CD8-positive, alpha-beta memory T cell (primary cell): ENCODE measurements around the gene ME3. TPM values are rescaled to one million over a fixed set of nuclear protein-coding genes. Genes with fewer than 3 reads are reported as not detected.

Source experiments
- CTCF ChIA-PET: fragments of 350-600 bp; sonication (Branson Sonifier 250); formaldehyde crosslinking; loops from one replicate; lab custom pipeline; 2021; ENCODE audit warnings: antibody characterized with exemption; lab: Charles Lee
- POLR2A ChIA-PET: fragments of 350-600 bp; sonication (Branson Sonifier 250); formaldehyde crosslinking; loops from one replicate; lab custom pipeline; 2021; ENCODE audit warnings: antibody characterized with exemption; lab: Charles Lee
- DNase-seq, 5 donors: peaks; one replicate each; pipeline versions ENCODE4 v3.0.0 to v3.0.0-alpha.2; 2020 to 2022; ENCODE audit warnings: mixed read lengths in 1 of 5
- H3K27ac ChIP-seq: one replicate; pipeline ENCODE4 v1.7.0; 2013; ENCODE audit warnings: low read depth, mild to moderate bottlenecking, low read length, moderate library complexity
- H3K27me3 ChIP-seq: 2 replicates; pipeline ENCODE4 v1.7.0; 2013; ENCODE audit warnings: low read length, mild to moderate bottlenecking; ENCODE audit not compliant: insufficient read depth, poor library complexity, severe bottlenecking
- H3K36me3 ChIP-seq: 2 replicates; pipeline ENCODE4 v1.7.0; 2013; ENCODE audit warnings: mild to moderate bottlenecking, low read length, moderate library complexity; ENCODE audit not compliant: insufficient read depth
- H3K4me1 ChIP-seq: 2 replicates; pipeline ENCODE4 v1.7.0; 2013; ENCODE audit warnings: mild to moderate bottlenecking, low read length, moderate library complexity; ENCODE audit not compliant: insufficient read depth
- H3K4me3 ChIP-seq: 2 replicates; pipeline ENCODE4 v1.7.0; 2013; ENCODE audit warnings: mild to moderate bottlenecking, low read length
- H3K9me3 ChIP-seq: 2 replicates; pipeline ENCODE4 v1.7.0; 2013; ENCODE audit warnings: mild to moderate bottlenecking, low read length
- H3K27ac Mint-ChIP-seq, 8 donors: one replicate each; pipeline ENCODE4 v1.8.0; 2020 to 2021; ENCODE audit warnings: mixed read lengths in 8 of 8, mild to moderate bottlenecking in 6 of 8, inconsistent platforms in 3 of 8, moderate library complexity in 3 of 8
- H3K27me3 Mint-ChIP-seq, 2 donors: one replicate each; pipeline ENCODE4 v1.8.0; 2020 to 2021; ENCODE audit warnings: mixed read lengths in 2 of 2, mild to moderate bottlenecking in 1 of 2, moderate library complexity in 1 of 2
- H3K36me3 Mint-ChIP-seq, 3 donors: one replicate each; pipeline ENCODE4 v1.8.0; 2020 to 2021; ENCODE audit warnings: mixed read lengths in 3 of 3, inconsistent platforms in 1 of 3, mild to moderate bottlenecking in 1 of 3
- H3K4me1 Mint-ChIP-seq, 3 donors: one replicate each; pipeline ENCODE4 v1.8.0; 2020 to 2021; ENCODE audit warnings: mixed read lengths in 3 of 3, inconsistent platforms in 1 of 3, mild to moderate bottlenecking in 1 of 3
- H3K4me3 Mint-ChIP-seq, 7 donors: one replicate each; pipeline ENCODE4 v1.8.0; 2020 to 2021; ENCODE audit warnings: mixed read lengths in 7 of 7, mild to moderate bottlenecking in 6 of 7, moderate library complexity in 4 of 7, inconsistent platforms in 2 of 7
- H3K9me3 Mint-ChIP-seq, 5 donors: one replicate each; pipeline ENCODE4 v1.8.0; 2020 to 2022; ENCODE audit warnings: mixed read lengths in 5 of 5, mild to moderate bottlenecking in 3 of 5, moderate library complexity in 2 of 5, inconsistent platforms in 1 of 5
- polyA plus RNA-seq: library from polyadenylated mRNA; unstranded; fragments of 300-500 nt; fragmentation: Illumina TruSeq; gene quantifications from one replicate; pipeline ENCODE4 v1.2.3, GENCODE V29; 2021
- total RNA-seq, 2 experiments: library from RNA; stranded (reverse); gene quantifications; one replicate each; pipeline ENCODE4 v1.2.3, GENCODE V29; 2021

Gene ME3
- total and polyA plus RNA-seq, 3 experiments from 2014 or later = 1.0 to 1.3 TPM; not detected in 1

GRCh38 chr11:86484795-86485166 is 187.6 kb downstream of the ME3 start:
- peaks cover 6 to 17% (median 14%) of the 10 kb centered on the region in 3 donors for H3K4me1 Mint-ChIP-seq
- H3K9me3 ChIP-seq = no peaks in the 10 kb centered on the region
- H3K27ac ChIP-seq = no peak overlapping the region
- peaks cover 0 to 2% (median 0%) of the 10 kb centered on the region in 5 donors for H3K9me3 Mint-ChIP-seq
- H3K27ac Mint-ChIP-seq = no peak overlapping the region
- DNase-seq = no peak
- H3K27me3 ChIP-seq = no peaks in the 10 kb centered on the region
- H3K27me3 Mint-ChIP-seq = no peaks in the 10 kb centered on the region
- H3K36me3 ChIP-seq = no peaks in the 10 kb centered on the region
- peaks cover 0 to 2% (median 0%) of the 10 kb centered on the region in 3 donors for H3K36me3 Mint-ChIP-seq
- POLR2A ChIA-PET = no interaction called here
- CTCF ChIA-PET = no interaction called here
- H3K4me3 ChIP-seq = no peak overlapping the region
- peaks cover 8% of the 10 kb centered on the region for H3K4me1 ChIP-seq
- H3K4me3 Mint-ChIP-seq = no peak overlapping the region

- H3K27me3 Mint-ChIP-seq = no peaks in the 10 kb centered on the region
Observed at GRCh38 chr11:86483940-86484794, 188.2 kb downstream of the ME3 start.

GRCh38 chr11:86483610-86483939 is 188.8 kb downstream of the ME3 start:
- peaks cover 6 to 17% (median 14%) of the 10 kb centered on the region in 3 donors for H3K4me1 Mint-ChIP-seq
- POLR2A ChIA-PET = no interaction called here
- CTCF ChIA-PET = interaction anchor here (1.3 kb wide), 1 partner anchor 14 kb away, joined by 3 read pairs; no protein-coding TSS in a partner anchor
- H3K36me3 Mint-ChIP-seq = peaks cover 0 to 2% (median 0%) of the 10 kb centered on the region in 3 donors
- Histone ChIP-seq H3K9me3 (no peaks in the 10 kb centered on the region), H3K4me3 (no peak overlapping the region), H3K27ac (no peak overlapping the region), H3K4me1 (peaks cover 8% of the 10 kb centered on the region), H3K27me3 (no peaks in the 10 kb centered on the region), H3K36me3 (no peaks in the 10 kb centered on the region)
- no peak overlapping the region for H3K27ac Mint-ChIP-seq
- no peaks in the 10 kb centered on the region for H3K27me3 Mint-ChIP-seq
- peaks cover 0 to 2% (median 0%) of the 10 kb centered on the region in 5 donors for H3K9me3 Mint-ChIP-seq
- no peak overlapping the region for H3K4me3 Mint-ChIP-seq
- no peak for DNase-seq

More at GRCh38 chr11:86483940-86484794, 188.2 kb downstream of the ME3 start:
- peaks cover 6 to 17% (median 14%) of the 10 kb centered on the region in 3 donors for H3K4me1 Mint-ChIP-seq
- CTCF ChIA-PET = interaction anchor here (1.3 kb wide), 1 partner anchor 15 kb away, joined by 3 read pairs; no protein-coding TSS in a partner anchor
- Histone ChIP-seq H3K36me3 (no peaks in the 10 kb centered on the region), H3K4me3 (no peak overlapping the region), H3K27ac (no peak overlapping the region), H3K9me3 (no peaks in the 10 kb centered on the region), H3K4me1 (peaks cover 8% of the 10 kb centered on the region), H3K27me3 (no peaks in the 10 kb centered on the region)
- peaks cover 0 to 2% (median 0%) of the 10 kb centered on the region in 3 donors for H3K36me3 Mint-ChIP-seq
- H3K9me3 Mint-ChIP-seq = peaks cover 0 to 2% (median 0%) of the 10 kb centered on the region in 5 donors
- H3K27ac Mint-ChIP-seq = no peak overlapping the region
- POLR2A ChIA-PET = no interaction called here
- H3K4me3 Mint-ChIP-seq = no peak overlapping the region
- no peak for DNase-seq

GRCh38 chr11:86482692-86483091 is 189.7 kb downstream of the ME3 start:
- Histone ChIP-seq H3K27ac (no peak overlapping the region), H3K36me3 (no peaks in the 10 kb centered on the region), H3K9me3 (no peaks in the 10 kb centered on the region), H3K27me3 (no peaks in the 10 kb centered on the region), H3K4me3 (no peak overlapping the region), H3K4me1 (peaks cover 8% of the 10 kb centered on the region)
- Mint-ChIP-seq H3K36me3 (peaks cover 0 to 2% (median 0%) of the 10 kb centered on the region in 3 donors), H3K4me1 (peaks cover 6 to 17% (median 14%) of the 10 kb centered on the region in 3 donors), H3K27ac (no peak overlapping the region), H3K4me3 (no peak overlapping the region), H3K9me3 (peaks cover 0 to 2% (median 0%) of the 10 kb centered on the region in 5 donors), H3K27me3 (no peaks in the 10 kb centered on the region)
- POLR2A ChIA-PET = no interaction called here
- no peak for DNase-seq
- CTCF ChIA-PET = interaction anchor here (1.3 to 1.4 kb wide), 2 partner anchors 14 to 25 kb away, joined by 3 read pairs; no protein-coding TSS in a partner anchor

GRCh38 chr11:86481399-86481798 is 191.0 kb downstream of the ME3 start:
- H3K27me3 ChIP-seq = no peaks in the 10 kb centered on the region
- Mint-ChIP-seq H3K27me3 (no peaks in the 10 kb centered on the region), H3K36me3 (peaks cover 0 to 2% (median 0%) of the 10 kb centered on the region in 3 donors), H3K27ac (no peak overlapping the region), H3K9me3 (peaks cover 0 to 2% (median 0%) of the 10 kb centered on the region in 5 donors), H3K4me3 (no peak overlapping the region), H3K4me1 (peaks cover 0 to 7% (median 6%) of the 10 kb centered on the region in 3 donors)
- H3K27ac ChIP-seq = no peak overlapping the region
- H3K9me3 ChIP-seq = no peaks in the 10 kb centered on the region
- CTCF ChIA-PET = interaction anchor here (0.9 to 1.4 kb wide), 4 partner anchors 10 to 26 kb away, joined by 3 read pairs; no protein-coding TSS in a partner anchor
- H3K4me3 ChIP-seq = no peak overlapping the region
- H3K4me1 ChIP-seq = no peaks in the 10 kb centered on the region
- DNase-seq = no peak
- no peaks in the 10 kb centered on the region for H3K36me3 ChIP-seq
- POLR2A ChIA-PET = no interaction called here

GRCh38 chr11:86478348-86478747 is 194.1 kb downstream of the ME3 start:
- H3K36me3 ChIP-seq = no peaks in the 10 kb centered on the region
- POLR2A ChIA-PET = no interaction called here

GRCh38 chr11:86477495-86478155 is 194.8 kb downstream of the ME3 start:
- Mint-ChIP-seq H3K27me3 (peaks cover 0 to 4% of the 10 kb centered on the region in 2 donors), H3K36me3 (peaks cover 0 to 1% (median 0%) of the 10 kb centered on the region in 3 donors), H3K4me3 (no peak overlapping the region), H3K9me3 (no peaks in the 10 kb centered on the region), H3K27ac (no peak overlapping the region), H3K4me1 (no peaks in the 10 kb centered on the region)
- Histone ChIP-seq H3K27ac (no peak overlapping the region), H3K36me3 (no peaks in the 10 kb centered on the region), H3K9me3 (no peaks in the 10 kb centered on the region), H3K4me1 (no peaks in the 10 kb centered on the region), H3K27me3 (no peaks in the 10 kb centered on the region), H3K4me3 (no peak overlapping the region)
- no peak for DNase-seq
- ChIA-PET CTCF (no interaction called here), POLR2A (no interaction called here)

More at GRCh38 chr11:86478348-86478747, 194.1 kb downstream of the ME3 start:
- CTCF ChIA-PET = no interaction called here
- Histone ChIP-seq H3K4me1 (no peaks in the 10 kb centered on the region), H3K27me3 (no peaks in the 10 kb centered on the region), H3K9me3 (no peaks in the 10 kb centered on the region), H3K4me3 (no peak overlapping the region), H3K27ac (no peak overlapping the region)
- Mint-ChIP-seq H3K27ac (no peak overlapping the region), H3K4me1 (no peaks in the 10 kb centered on the region), H3K9me3 (peaks cover 0 to 2% (median 0%) of the 10 kb centered on the region in 5 donors), H3K4me3 (no peak overlapping the region), H3K36me3 (peaks cover 0 to 2% (median 0%) of the 10 kb centered on the region in 3 donors), H3K27me3 (peaks cover 0 to 2% of the 10 kb centered on the region in 2 donors)
- DNase-seq = no peak
